ENCODE data around the gene PLCB3. TPM values are rescaled to one million over a fixed set of nuclear protein-coding genes. Genes with fewer than 3 reads are reported as not detected.

PLCB3 gene
- total and polyA plus RNA-seq, 2 of the 13 experiments (the other 11 are each of a cell fraction or from before 2014, with no cell fraction given), result 7.5 to 13.8 TPM

DNA sequence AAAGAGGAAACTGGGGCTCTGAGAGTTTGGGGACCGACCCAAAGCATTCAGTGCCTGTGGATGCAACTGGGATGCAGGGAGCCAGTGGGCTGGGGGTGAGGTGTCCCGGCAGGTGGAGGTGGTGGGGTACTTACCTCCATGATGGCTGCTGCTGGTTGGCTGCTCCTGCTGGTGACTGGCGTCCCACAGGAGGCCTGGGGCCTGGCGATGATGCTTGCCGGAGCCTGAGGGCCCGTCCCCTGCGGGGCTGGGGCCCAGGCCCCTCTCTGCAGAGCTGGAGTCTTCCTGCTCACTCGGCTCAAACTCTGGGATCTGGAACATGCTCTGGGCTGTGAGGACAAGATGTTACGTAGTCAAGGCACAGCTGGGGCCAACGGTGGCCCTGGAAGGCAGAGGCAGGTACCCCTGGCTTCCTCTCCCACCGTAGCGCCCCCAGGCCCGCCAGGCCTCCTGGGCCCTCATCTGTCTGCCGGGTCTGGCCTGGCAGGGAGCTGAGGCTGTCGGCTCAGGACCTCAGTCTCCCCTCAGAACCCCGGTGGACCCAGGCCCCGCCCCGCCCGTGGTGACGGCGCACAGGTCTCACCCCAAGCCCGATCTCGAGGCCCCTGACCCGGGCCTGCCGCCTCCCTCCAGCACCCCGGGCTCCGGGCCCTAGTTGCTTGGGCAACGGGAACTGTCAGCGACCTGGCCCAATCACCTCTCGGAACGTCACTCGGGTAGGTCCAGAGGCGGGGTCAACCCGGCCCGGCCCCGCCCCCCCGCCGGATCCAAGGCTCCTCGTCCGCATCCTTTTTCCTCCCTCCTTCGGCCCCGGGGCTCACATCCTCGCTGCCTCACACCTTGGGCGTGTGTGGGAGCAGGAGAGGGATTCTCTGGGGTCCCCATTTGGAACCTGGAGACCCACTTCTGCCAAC is 33.0 kb downstream of the PLCB3 start, which contains the start of gene BAD (continued):
- TF ChIP-seq, protein P1, sequence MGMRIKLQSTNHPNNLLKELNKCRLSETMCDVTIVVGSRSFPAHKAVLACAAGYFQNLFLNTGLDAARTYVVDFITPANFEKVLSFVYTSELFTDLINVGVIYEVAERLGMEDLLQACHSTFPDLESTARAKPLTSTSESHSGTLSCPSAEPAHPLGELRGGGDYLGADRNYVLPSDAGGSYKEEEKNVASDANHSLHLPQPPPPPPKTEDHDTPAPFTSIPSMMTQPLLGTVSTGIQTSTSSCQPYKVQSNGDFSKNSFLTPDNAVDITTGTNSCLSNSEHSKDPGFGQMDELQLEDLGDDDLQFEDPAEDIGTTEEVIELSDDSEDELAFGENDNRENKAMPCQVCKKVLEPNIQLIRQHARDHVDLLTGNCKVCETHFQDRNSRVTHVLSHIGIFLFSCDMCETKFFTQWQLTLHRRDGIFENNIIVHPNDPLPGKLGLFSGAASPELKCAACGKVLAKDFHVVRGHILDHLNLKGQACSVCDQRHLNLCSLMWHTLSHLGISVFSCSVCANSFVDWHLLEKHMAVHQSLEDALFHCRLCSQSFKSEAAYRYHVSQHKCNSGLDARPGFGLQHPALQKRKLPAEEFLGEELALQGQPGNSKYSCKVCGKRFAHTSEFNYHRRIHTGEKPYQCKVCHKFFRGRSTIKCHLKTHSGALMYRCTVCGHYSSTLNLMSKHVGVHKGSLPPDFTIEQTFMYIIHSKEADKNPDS (CRISPR knock-in tag; IDR thresholded peaks at IDR 0.05), result 0 out of 2 replicates have a peak, but pooled peaks have one; percentile 20
- TF ChIP-seq, protein P2, sequence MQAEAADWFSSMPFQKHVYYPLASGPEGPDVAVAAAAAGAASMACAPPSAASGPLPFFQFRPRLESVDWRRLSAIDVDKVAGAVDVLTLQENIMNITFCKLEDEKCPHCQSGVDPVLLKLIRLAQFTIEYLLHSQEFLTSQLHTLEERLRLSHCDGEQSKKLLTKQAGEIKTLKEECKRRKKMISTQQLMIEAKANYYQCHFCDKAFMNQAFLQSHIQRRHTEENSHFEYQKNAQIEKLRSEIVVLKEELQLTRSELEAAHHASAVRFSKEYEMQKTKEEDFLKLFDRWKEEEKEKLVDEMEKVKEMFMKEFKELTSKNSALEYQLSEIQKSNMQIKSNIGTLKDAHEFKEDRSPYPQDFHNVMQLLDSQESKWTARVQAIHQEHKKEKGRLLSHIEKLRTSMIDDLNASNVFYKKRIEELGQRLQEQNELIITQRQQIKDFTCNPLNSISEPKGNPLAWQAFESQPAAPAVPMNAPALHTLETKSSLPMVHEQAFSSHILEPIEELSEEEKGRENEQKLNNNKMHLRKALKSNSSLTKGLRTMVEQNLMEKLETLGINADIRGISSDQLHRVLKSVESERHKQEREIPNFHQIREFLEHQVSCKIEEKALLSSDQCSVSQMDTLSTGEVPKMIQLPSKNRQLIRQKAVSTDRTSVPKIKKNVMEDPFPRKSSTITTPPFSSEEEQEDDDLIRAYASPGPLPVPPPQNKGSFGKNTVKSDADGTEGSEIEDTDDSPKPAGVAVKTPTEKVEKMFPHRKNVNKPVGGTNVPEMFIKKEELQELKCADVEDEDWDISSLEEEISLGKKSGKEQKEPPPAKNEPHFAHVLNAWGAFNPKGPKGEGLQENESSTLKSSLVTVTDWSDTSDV (CRISPR knock-in tag; IDR thresholded peaks at IDR 0.05), result no peak
- peak; percentile 96 for TF ChIP-seq NAIF1 (CRISPR knock-in tag; IDR thresholded peaks at IDR 0.05; ENCODE audit: borderline replicate concordance)
- no peak for TF ChIP-seq XBP1 (CRISPR knock-in tag; IDR thresholded peaks at IDR 0.05)
- TF ChIP-seq AGO1 (IDR thresholded peaks at IDR 0.05; ENCODE audit: low read depth, low read length, poor library complexity, severe bottlenecking), result peak; percentile 90
- 0 out of 2 replicates have a peak, but pooled peaks have one; percentile 52 for TF ChIP-seq MAZ (IDR thresholded peaks at IDR 0.05; ENCODE audit: borderline replicate concordance, low read depth, low read length)
- TF ChIP-seq MAZ (CRISPR knock-in tag; IDR thresholded peaks at IDR 0.05; ENCODE audit: low read depth), result no peak
- peak; percentile 84 for TF ChIP-seq ATF1 (CRISPR knock-in tag; IDR thresholded peaks at IDR 0.05)
- no peak for TF ChIP-seq TCF7 (IDR thresholded peaks at IDR 0.05; ENCODE audit: low read depth)
- TF ChIP-seq SPEN (CRISPR knock-in tag; IDR thresholded peaks at IDR 0.05; ENCODE audit: low read depth), result peak; percentile 27; the same call in 1 of the 2 replicates
- TF ChIP-seq, protein P3, sequence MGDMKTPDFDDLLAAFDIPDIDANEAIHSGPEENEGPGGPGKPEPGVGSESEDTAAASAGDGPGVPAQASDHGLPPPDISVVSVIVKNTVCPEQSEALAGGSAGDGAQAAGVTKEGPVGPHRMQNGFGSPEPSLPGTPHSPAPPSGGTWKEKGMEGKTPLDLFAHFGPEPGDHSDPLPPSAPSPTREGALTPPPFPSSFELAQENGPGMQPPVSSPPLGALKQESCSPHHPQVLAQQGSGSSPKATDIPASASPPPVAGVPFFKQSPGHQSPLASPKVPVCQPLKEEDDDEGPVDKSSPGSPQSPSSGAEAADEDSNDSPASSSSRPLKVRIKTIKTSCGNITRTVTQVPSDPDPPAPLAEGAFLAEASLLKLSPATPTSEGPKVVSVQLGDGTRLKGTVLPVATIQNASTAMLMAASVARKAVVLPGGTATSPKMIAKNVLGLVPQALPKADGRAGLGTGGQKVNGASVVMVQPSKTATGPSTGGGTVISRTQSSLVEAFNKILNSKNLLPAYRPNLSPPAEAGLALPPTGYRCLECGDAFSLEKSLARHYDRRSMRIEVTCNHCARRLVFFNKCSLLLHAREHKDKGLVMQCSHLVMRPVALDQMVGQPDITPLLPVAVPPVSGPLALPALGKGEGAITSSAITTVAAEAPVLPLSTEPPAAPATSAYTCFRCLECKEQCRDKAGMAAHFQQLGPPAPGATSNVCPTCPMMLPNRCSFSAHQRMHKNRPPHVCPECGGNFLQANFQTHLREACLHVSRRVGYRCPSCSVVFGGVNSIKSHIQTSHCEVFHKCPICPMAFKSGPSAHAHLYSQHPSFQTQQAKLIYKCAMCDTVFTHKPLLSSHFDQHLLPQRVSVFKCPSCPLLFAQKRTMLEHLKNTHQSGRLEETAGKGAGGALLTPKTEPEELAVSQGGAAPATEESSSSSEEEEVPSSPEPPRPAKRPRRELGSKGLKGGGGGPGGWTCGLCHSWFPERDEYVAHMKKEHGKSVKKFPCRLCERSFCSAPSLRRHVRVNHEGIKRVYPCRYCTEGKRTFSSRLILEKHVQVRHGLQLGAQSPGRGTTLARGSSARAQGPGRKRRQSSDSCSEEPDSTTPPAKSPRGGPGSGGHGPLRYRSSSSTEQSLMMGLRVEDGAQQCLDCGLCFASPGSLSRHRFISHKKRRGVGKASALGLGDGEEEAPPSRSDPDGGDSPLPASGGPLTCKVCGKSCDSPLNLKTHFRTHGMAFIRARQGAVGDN (CRISPR knock-in tag; IDR thresholded peaks at IDR 0.05), result peak; percentile 69
- TF ChIP-seq ZNF225 (CRISPR knock-in tag; IDR thresholded peaks at IDR 0.05), result peak; percentile 45; the same call in 1 of the 2 replicates
- no peak for TF ChIP-seq ZNF232 (CRISPR knock-in tag; IDR thresholded peaks at IDR 0.05; ENCODE audit: borderline replicate concordance)
- 0 out of 2 replicates have a peak, but pooled peaks have one; percentile 26 for TF ChIP-seq NKX3-1 (CRISPR knock-in tag; IDR thresholded peaks at IDR 0.05)
- TF ChIP-seq, protein P4, sequence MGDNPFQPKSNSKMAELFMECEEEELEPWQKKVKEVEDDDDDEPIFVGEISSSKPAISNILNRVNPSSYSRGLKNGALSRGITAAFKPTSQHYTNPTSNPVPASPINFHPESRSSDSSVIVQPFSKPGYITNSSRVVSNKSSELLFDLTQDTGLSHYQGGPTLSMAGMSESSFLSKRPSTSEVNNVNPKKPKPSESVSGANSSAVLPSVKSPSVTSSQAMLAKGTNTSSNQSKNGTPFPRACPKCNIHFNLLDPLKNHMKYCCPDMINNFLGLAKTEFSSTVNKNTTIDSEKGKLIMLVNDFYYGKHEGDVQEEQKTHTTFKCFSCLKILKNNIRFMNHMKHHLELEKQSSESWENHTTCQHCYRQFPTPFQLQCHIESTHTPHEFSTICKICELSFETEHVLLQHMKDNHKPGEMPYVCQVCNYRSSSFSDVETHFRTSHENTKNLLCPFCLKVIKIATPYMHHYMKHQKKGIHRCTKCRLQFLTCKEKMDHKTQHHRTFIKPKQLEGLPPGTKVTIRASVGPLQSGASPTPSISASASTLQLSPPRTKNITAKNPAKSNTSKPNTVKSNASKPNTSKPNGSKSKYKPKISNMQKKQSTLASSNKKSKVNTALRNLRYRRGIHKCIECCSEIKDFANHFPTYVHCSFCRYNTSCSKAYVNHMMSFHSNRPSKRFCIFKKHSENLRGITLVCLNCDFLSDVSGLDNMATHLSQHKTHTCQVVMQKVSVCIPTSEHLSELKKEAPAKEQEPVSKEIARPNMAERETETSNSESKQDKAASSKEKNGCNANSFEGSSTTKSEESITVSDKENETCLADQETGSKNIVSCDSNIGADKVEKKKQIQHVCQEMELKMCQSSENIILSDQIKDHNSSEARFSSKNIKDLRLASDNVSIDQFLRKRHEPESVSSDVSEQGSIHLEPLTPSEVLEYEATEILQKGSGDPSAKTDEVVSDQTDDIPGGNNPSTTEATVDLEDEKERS (CRISPR knock-in tag; IDR thresholded peaks at IDR 0.05), result no peak
